GM18519 (cell line): ENCODE results near the gene SHISA5.

Experiments used
- ATAC-seq: cut with Tn5 transposase; IDR thresholded peaks from one replicate; pipeline ENCODE4 v1.9.1; 2021; ENCODE audit warnings: mild to moderate bottlenecking, moderate library complexity; ENCODE audit not compliant: unreplicated experiment, low FRiP score

SHISA5 gene

DNA sequence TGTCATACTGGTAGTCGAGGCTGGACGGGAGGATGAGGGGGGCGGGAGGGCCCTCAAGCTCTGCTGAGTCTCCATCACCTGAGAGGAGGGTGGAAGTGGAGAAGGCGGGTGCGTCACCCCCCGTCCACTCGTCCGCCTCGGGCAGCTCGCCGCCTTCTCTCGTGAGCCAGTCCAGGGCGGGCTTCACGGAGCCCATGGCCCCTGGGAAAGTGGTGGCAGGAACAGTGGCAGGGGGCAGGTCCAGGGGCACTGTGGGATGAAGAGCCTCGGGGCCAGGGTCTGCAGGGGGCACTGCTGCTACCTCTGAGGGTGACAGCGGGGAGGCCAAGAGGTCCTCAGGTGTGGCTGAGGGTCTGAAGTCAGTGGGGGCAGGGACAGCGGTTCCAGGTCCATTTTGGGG, 84.4 kb downstream of the SHISA5 start:
- no peak for ATAC-seq

DNA sequence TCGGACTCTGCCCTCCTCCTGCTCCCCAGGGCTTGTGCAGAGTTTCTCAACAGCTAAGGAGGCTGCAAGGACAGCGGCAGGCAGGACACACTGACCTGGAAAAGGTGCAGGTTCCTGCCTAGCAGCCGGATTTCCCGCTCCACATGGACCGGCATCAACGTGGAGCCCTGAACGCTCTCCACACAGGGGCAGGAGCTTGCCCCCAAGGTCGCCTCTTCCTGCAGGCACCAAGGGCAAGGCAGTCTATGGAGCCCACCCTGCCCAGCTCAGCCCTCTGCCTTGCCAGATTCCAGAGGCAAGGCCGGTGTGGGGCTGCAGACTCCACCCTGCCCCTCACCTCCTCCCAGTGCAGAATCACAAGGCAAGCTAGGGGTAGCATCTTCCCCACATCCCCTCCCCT, 84.8 kb downstream of the SHISA5 start:
- ATAC-seq: no peak

DNA sequence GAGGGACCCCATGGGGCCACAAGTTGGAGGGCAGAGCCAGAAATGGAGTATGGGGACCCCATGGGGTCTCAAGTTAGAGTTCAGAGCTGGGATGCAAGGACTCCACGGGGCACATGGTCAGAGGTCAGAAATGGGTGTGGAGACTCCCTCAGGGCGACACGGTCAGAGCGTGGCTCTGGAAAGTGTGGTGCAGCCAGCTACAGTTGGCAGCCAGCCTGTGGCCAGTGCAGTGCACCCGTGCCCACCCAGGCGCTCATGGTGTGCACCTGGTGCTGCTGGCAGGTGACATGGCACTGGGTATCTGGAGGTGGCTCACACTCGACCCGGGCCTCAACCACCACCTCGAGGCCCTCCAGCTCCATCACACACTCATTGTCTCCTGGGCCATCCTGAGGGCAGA, 85.3 kb downstream of the SHISA5 start:
- no peak for ATAC-seq

DNA sequence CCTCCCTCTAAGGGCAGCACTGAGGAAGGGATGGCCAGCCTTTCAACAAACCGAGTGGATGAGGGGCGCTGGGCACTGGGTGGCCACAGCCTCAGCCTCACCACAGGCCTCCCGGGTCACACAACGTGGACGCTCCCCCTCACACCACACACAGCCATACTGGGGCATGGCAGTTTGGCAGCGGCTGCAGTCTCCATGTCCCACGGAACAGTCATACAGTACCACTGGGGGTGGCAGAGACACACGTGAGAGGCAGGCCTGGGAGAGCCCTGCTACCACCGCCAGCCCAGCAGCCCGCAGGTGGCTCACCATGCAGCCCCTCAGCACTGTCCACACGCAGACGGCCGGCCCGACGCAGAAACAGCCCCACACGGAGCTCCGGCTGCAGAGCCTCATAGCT, 85.8 kb downstream of the SHISA5 start:
- ATAC-seq: no peak
